Measurements from ENCODE around the gene EEIG1.
A peak's percentile ranks its signal among the peaks of the same experiment; 100 is the strongest.

Gene EEIG1

GRCh38 chr9:128007566-128008138, 26.9 kb upstream of the EEIG1 start:
- H3K36me3 Mint-ChIP-seq: no peaks in the 10 kb centered on the region
- H3K4me1 Mint-ChIP-seq: peaks cover 35% of the 10 kb centered on the region
- ATAC-seq (peak; percentile 77), DNase-seq (ENCODE audit: low spot score in 2 of 2) (peak; percentile 47 to 81)
- H3K27ac Mint-ChIP-seq: peak overlapping the region; percentile 94
- peaks cover 4% of the 10 kb centered on the region for H3K9me3 Mint-ChIP-seq
- peak overlapping the region; percentile 58 for H3K4me3 Mint-ChIP-seq

- ATAC-seq: no peak
- Mint-ChIP-seq H3K27ac (no peak overlapping the region), H3K4me1 (peaks cover 35% of the 10 kb centered on the region), H3K9me3 (peaks cover 4% of the 10 kb centered on the region), H3K4me3 (no peak overlapping the region), H3K36me3 (no peaks in the 10 kb centered on the region)
- no peak for DNase-seq (ENCODE audit: low spot score in 2 of 2)
Measured at GRCh38 chr9:128006332-128006996, 25.7 kb upstream of the EEIG1 start.

- H3K4me3 Mint-ChIP-seq: no peak overlapping the region
- no peaks in the 10 kb centered on the region for H3K36me3 Mint-ChIP-seq
- no peak overlapping the region for H3K27ac Mint-ChIP-seq
- peaks cover 31% of the 10 kb centered on the region for H3K4me1 Mint-ChIP-seq
- ATAC-seq (no peak), DNase-seq (ENCODE audit: low spot score in 2 of 2) (no peak)
- peaks cover 4% of the 10 kb centered on the region for H3K9me3 Mint-ChIP-seq
Measured at GRCh38 chr9:128005923-128006322, 25.1 kb upstream of the EEIG1 start.

- Mint-ChIP-seq H3K9me3 (peaks cover 4% of the 10 kb centered on the region), H3K4me3 (no peak overlapping the region), H3K36me3 (no peaks in the 10 kb centered on the region), H3K4me1 (peaks cover 24% of the 10 kb centered on the region), H3K27ac (no peak overlapping the region)
- no peak for DNase-seq (ENCODE audit: low spot score in 2 of 2)
- no peak for ATAC-seq
Measured at GRCh38 chr9:128003966-128004604, 23.3 kb upstream of the EEIG1 start.

- peaks cover 2% of the 10 kb centered on the region for H3K9me3 Mint-ChIP-seq
- H3K27ac Mint-ChIP-seq: no peak overlapping the region
- no peaks in the 10 kb centered on the region for H3K36me3 Mint-ChIP-seq
- no peak for DNase-seq (ENCODE audit: low spot score in 2 of 2)
- no peak for ATAC-seq
- H3K4me3 Mint-ChIP-seq: no peak overlapping the region
- H3K4me1 Mint-ChIP-seq: peaks cover 21% of the 10 kb centered on the region
Measured at GRCh38 chr9:128002959-128003358, 22.2 kb upstream of the EEIG1 start.

- Mint-ChIP-seq H3K36me3 (no peaks in the 10 kb centered on the region), H3K4me1 (peaks cover 15% of the 10 kb centered on the region), H3K4me3 (no peak overlapping the region), H3K9me3 (no peaks in the 10 kb centered on the region), H3K27ac (no peak overlapping the region)
- ATAC-seq (no peak), DNase-seq (ENCODE audit: low spot score in 2 of 2) (no peak)
Measured at GRCh38 chr9:128001779-128002298, 21.1 kb upstream of the EEIG1 start.

GRCh38 chr9:128001151-128001778, 20.5 kb upstream of the EEIG1 start:
- H3K36me3 Mint-ChIP-seq: no peaks in the 10 kb centered on the region
- peaks cover 9% of the 10 kb centered on the region for H3K4me1 Mint-ChIP-seq
- ATAC-seq (no peak), DNase-seq (ENCODE audit: low spot score in 2 of 2) (no peak)
- H3K4me3 Mint-ChIP-seq: no peak overlapping the region
- H3K27ac Mint-ChIP-seq: no peak overlapping the region
- no peaks in the 10 kb centered on the region for H3K9me3 Mint-ChIP-seq

- Mint-ChIP-seq H3K27ac (no peak overlapping the region), H3K9me3 (no peaks in the 10 kb centered on the region), H3K4me3 (no peak overlapping the region), H3K36me3 (no peaks in the 10 kb centered on the region), H3K4me1 (peaks cover 5% of the 10 kb centered on the region)
- DNase-seq (ENCODE audit: low spot score in 2 of 2): no peak
- no peak for ATAC-seq
Measured at GRCh38 chr9:127999461-127999860, 18.7 kb upstream of the EEIG1 start.

- DNase-seq (ENCODE audit: low spot score in 2 of 2): no peak
- Mint-ChIP-seq H3K27ac (no peak overlapping the region), H3K36me3 (no peaks in the 10 kb centered on the region), H3K4me3 (no peak overlapping the region), H3K4me1 (peaks cover 5% of the 10 kb centered on the region), H3K9me3 (no peaks in the 10 kb centered on the region)
- ATAC-seq: no peak
Measured at GRCh38 chr9:127993721-127994120, 12.9 kb upstream of the EEIG1 start.

- Mint-ChIP-seq H3K27ac (no peak overlapping the region), H3K4me1 (no peaks in the 10 kb centered on the region), H3K9me3 (no peaks in the 10 kb centered on the region), H3K4me3 (no peak overlapping the region), H3K36me3 (no peaks in the 10 kb centered on the region)
- DNase-seq (ENCODE audit: low spot score in 2 of 2) (no peak), ATAC-seq (no peak)
Measured at GRCh38 chr9:127991757-127992274, 11.0 kb upstream of the EEIG1 start.

- Mint-ChIP-seq H3K4me1 (peaks cover 4% of the 10 kb centered on the region), H3K9me3 (no peaks in the 10 kb centered on the region), H3K27ac (no peak overlapping the region), H3K4me3 (no peak overlapping the region), H3K36me3 (no peaks in the 10 kb centered on the region)
- ATAC-seq: peak; percentile 50
- DNase-seq (ENCODE audit: low spot score in 2 of 2): no peak
Measured at GRCh38 chr9:127991017-127991756, 10.4 kb upstream of the EEIG1 start.

- Mint-ChIP-seq H3K36me3 (no peaks in the 10 kb centered on the region), H3K9me3 (no peaks in the 10 kb centered on the region), H3K4me1 (peaks cover 4% of the 10 kb centered on the region), H3K27ac (no peak overlapping the region), H3K4me3 (no peak overlapping the region)
- ATAC-seq: no peak
- DNase-seq (ENCODE audit: low spot score in 2 of 2): no peak
Measured at GRCh38 chr9:127990554-127990953, 9.8 kb upstream of the EEIG1 start.

- Mint-ChIP-seq H3K4me3 (no peak overlapping the region), H3K9me3 (no peaks in the 10 kb centered on the region), H3K36me3 (no peaks in the 10 kb centered on the region), H3K4me1 (peaks cover 8% of the 10 kb centered on the region), H3K27ac (no peak overlapping the region)
- ATAC-seq (no peak), DNase-seq (ENCODE audit: low spot score in 2 of 2) (no peak)
Measured at GRCh38 chr9:127989094-127989493, 8.3 kb upstream of the EEIG1 start.

- Mint-ChIP-seq H3K4me3 (no peak overlapping the region), H3K9me3 (no peaks in the 10 kb centered on the region), H3K4me1 (peaks cover 14% of the 10 kb centered on the region), H3K36me3 (no peaks in the 10 kb centered on the region), H3K27ac (no peak overlapping the region)
- no peak for ATAC-seq
- no peak for DNase-seq (ENCODE audit: low spot score in 2 of 2)
Measured at GRCh38 chr9:127987103-127987614, 6.4 kb upstream of the EEIG1 start.

GRCh38 chr9:127985011-127985410, 4.2 kb upstream of the EEIG1 start:
- Mint-ChIP-seq H3K4me3 (no peak overlapping the region), H3K9me3 (no peaks in the 10 kb centered on the region), H3K36me3 (no peaks in the 10 kb centered on the region), H3K27ac (no peak overlapping the region), H3K4me1 (peaks cover 26% of the 10 kb centered on the region)
- no peak for DNase-seq (ENCODE audit: low spot score in 2 of 2)
- ATAC-seq: no peak
